ENCODE results near the gene FN3K.

The FN3K gene

DNA sequence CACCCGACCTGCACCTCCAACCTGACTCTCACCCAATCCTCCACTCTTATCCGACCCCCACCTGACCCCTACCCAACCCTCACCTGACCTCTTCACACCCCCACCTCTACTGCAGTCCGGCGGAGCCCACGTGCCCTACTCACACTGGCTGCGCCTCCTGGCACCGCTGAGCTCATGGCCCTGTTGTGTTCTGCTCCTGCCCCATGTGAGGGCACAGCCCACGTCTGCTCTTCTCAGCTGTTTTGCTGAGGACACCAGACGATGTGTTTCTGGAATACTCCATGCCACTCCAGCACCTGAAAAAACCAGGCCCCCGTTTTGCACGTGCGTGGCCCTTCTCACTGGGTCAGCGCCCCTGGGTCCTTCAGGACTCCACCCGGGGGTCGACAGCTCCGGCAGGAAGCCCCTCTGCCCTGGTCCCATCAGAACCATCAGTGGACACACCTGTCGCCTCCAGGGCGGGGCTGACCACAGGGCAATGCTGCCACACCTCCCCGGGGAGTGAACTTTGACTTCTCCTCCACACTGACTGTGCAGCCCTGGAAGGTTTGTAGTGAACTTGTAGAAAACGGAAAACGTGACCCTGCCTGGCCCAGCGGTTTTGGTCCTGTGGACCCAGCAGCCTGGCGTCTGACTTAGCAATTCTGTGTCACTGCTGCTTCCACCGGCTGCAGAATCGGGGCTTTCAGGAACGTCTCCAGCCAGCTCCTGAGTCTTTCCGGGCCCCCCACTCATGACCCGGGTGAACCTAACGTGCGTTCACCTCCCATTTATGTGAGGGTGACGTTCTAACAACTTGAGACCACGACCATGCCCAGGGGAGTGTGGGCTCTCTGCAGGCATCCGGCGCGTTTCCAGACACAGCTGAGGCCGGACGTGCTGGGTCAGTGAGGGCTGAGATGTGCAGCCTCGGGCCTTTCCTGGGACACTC, 31.2 kb upstream of the FN3K start:
- no peak for DNase-seq (ENCODE audit: low read depth)

DNA sequence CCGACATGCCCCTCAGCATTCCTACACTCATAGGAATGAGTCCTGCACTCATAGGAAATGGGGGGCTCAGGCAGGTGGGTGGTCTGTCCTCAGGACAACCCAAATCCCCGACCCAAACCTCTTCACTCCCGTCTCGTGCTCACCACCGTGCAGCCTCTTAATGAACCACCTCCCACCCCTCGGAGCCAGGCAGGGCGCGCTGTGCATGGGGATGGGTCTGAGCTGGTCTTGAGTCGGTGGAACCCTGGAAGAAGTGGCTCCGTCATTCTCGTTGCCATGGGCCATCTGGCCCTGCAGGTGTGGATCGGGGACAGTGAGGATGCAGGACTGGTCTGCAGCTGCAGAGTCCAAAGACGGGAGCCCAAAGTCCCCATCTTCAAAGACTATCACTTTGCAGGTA, 30.5 kb upstream of the FN3K start:
- DNase-seq (ENCODE audit: low read depth) = no peak

GRCh38 chr17:82705756-82706155, 29.7 kb upstream of the FN3K start:
- no peak for DNase-seq (ENCODE audit: low read depth)

GRCh38 chr17:82709024-82709675, 26.3 kb upstream of the FN3K start:
- no peak for DNase-seq (ENCODE audit: low read depth)

DNA sequence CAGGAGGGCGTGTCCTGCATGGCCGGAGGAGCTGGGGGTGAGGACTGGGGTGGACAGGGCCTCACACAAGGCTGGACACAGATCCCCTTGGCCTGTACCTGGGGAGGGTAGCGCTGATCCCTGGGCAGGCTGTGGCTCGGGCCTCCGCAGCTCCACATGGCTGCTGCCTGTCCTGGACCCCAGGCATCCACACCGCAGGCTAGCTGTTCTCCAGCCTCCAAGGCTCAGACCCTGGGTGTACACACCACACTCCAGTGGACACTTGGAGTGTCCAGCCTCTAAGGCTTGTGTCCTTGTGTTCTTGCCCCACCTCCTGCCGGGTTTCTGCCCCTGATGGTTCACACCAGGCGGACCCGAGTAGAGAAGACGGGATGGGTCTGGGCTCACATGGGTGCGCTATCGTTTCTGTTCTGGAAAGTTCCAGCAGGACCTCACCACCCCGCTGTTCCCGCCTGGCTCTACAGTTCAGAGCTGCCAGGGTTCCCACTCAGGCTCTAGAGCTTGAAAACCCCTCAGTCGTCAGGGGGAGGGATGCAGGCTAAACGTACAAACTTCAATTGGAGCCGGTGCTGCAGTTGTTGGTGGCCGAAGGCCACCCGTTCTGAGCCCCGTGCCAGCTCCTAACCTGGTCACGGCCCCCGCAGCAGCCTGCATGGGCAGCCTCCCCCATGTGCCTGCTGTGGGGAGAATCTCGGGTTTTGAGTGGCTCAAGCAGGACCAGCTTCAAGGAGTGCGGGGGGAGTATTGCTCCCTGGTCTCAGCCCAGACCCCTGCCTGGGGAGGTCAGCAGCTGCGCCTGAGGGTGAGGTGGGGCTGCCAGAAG, 25.5 kb upstream of the FN3K start:
- DNase-seq (ENCODE audit: low read depth) = no peak

DNA sequence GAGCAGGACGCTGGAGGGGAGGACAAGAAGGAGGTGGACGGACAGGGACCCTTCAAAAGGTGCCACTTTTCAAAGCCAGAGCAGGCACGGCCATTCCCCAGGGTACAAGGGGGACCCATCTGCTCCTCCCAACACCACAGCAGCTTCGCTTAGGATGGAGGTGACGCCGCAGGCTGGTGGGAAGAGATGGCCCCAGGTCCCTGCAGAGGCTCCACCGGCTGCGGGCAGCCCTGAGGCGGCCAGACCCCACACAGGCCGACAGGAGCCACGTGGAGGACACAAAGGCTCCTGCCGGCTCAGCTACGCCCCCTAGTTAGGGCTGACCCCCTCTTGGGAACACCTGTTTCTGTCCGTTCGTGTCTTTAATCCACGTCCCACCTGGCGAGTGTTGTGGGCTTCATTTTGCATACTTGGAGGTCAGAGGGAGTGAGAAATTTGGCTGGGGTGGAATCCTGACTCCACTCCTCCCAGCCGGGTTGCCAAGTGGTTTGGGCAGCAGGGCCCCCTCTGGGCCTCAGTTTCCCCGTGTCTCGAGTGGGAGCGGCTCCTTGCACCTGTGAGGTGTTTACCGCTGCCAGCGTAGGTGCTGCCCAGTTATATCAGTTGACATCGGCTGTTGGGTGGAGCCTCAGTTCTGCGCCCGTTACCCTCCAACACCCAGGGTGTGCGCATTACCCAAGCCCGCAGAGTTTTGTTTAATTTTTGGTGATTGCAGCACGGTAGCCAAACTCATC, 24.7 kb upstream of the FN3K start:
- DNase-seq (ENCODE audit: low read depth) = no peak

- no peak for DNase-seq (ENCODE audit: low read depth)
These were observed 22.2 kb upstream of the FN3K start for GRCh38 chr17:82713071-82713723.

- peak; percentile 80 for DNase-seq (ENCODE audit: low read depth)
These were observed 19.0 kb upstream of the FN3K start, which contains the start of gene FN3KRP for GRCh38 chr17:82716203-82717010. FN3KRP (plus strand) TSS chr17:82716706; CDS start chr17:82716756, 50 bp downstream.

DNA sequence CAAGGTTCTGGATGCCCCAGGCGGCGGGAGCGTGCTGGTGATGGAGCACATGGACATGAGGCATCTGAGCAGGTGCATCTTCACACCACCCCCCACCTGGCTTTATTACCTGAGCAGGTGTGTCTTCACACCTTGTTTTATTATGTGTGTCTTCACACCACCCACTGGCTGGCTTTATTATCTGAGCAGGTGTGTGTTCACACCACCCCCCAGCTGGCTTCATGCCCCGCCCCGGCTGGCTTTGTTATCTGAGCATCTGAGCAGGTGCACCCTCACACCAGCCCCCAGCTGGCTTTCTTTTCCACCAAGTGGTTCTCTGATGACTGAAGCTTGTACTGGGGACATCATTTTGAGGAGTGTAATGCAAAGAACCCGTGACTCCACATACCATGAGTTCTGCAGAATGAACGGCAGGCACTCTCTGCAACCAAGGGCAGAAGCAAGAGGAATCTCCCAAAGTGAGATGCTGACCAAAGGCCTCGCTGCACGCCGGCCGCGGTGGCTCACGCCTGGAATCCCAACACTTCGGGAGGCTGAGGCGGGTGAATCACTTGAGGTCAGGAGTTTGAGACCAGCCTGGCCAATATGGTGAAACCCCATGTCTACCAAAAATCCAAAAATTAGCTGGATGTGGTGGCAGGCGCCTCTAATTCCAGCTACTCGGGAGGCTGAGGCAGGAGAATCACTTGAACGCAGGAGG, 16.3 kb upstream of the FN3K start:
- no peak for DNase-seq (ENCODE audit: low read depth)

DNA sequence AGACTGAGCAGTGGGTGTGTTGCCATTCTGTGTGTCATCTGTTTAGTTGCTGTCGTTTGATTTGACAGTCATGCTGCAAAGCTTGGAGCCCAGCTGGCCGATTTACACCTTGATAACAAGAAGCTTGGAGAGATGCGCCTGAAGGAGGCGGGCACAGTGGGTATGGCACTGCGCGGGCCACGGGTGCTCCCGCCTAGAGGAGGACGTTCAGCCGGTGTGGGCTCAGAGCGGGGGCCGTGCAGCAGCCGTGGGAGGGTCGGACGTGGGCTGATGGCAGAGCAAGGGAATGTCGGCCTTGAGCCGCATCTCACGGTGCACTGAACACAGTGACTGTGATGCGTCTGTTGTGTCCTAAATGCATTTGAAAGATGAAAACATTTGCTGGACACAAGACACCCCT, 15.2 kb upstream of the FN3K start:
- no peak for DNase-seq (ENCODE audit: low read depth)

GRCh38 chr17:82722341-82723013, 12.9 kb upstream of the FN3K start:
- no peak for DNase-seq (ENCODE audit: low read depth)

DNA sequence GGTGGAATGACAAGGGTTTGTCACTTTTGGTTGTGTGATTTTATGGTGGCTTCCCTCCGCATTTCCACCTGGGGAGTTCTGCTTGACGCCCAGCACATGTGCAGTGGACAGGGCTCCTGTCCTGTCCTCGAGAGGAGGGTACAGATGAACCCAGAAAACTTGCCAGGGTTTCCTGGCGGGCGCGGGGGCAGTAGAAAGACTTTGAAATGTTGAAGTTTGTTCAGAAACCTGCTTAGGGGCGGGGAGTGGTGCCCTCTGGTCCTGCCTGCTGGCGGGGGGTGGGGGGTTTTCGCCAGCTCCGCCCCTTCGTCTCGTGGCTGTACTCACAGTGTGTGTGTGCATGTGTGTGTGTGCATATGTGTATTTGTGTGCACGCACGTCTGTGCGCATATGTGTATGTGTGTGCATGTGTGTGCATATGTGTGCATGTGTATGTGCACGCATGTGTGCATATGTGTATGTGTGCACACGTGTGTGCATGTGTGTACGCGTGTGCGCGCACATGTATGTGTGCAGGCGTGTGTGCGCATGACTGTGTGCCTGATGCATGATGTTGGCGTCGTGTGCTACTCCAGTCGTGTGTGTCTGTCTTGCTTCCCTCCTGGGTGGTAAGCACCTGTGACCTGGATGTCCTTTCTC, 12.1 kb upstream of the FN3K start:
- no peak for DNase-seq (ENCODE audit: low read depth)

DNA sequence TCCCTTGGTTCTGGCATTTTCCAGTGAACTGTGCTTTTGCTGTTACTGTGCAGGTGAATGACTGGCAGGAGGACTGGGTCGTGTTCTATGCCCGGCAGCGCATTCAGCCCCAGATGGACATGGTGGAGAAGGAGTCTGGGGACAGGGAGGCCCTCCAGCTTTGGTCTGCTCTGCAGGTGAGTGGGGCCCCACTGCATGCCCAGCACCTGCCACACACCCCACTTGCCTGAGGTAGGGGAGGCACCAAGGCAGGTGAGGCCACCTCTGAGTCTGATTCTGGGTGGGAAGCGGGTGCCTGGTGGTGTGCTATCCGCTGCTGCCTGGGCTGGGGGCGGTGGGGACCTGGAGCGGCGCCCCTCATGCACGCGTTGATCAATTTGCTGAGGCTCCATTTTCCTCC, 9.0 kb upstream of the FN3K start:
- DNase-seq (ENCODE audit: low read depth) = no peak

GRCh38 chr17:82729479-82730260, 5.7 kb upstream of the FN3K start:
- DNase-seq (ENCODE audit: low read depth) = no peak

GRCh38 chr17:82732118-82732743, 3.2 kb upstream of the FN3K start:
- DNase-seq (ENCODE audit: low read depth) = no peak

- DNase-seq (ENCODE audit: low read depth) = no peak
These were observed 1.2 kb downstream of the FN3K start for GRCh38 chr17:82736511-82737185.

All from activated T-helper 1 cell treated with Interleukin-2 at 50 U/mL for 16 hours (primary cell).